Transverse colon (tissue), 4 donors: ENCODE data around the gene RBBP7. TPM values are rescaled to one million over a fixed set of nuclear protein-coding genes. Genes with fewer than 3 reads are reported as not detected.

Experiments
- DNase-seq: peaks from one replicate; pipeline ENCODE4 v3.0.0-alpha.2; 2019
- H3K27ac ChIP-seq, 4 donors: fragments of 200-600 bp; sonication (generic); 2 replicates each; pipeline ENCODE4 v1.5.1; 2016 to 2018; ENCODE audit warnings: inconsistent platforms in 4 of 4
- H3K27me3 ChIP-seq: fragments of 200-600 bp; sonication (generic); 2 replicates; pipeline ENCODE4 v1.5.1; 2017; ENCODE audit warnings: inconsistent platforms
- H3K36me3 ChIP-seq, 4 donors: fragments of 200-600 bp; sonication (generic); 2 replicates each; pipeline ENCODE4 v1.5.1; 2017 to 2019; ENCODE audit warnings: inconsistent platforms in 4 of 4
- H3K4me1 ChIP-seq, 4 donors: fragments of 200-600 bp; sonication (generic); 2 replicates each; pipeline ENCODE4 v1.5.1; 2017 to 2020; ENCODE audit warnings: inconsistent platforms in 4 of 4
- H3K4me3 ChIP-seq, 4 donors: fragments of 200-600 bp; sonication (generic); 1 replicate in 1 of 4; 2 replicates in 3 of 4; pipeline versions ENCODE4 v1.5.1 to v1.6.1; 2017 to 2019; ENCODE audit warnings: inconsistent platforms in 4 of 4
- H3K9me3 ChIP-seq, 2 donors: fragments of 200-600 bp; sonication (generic); 2 replicates each; pipeline ENCODE4 v1.5.1; 2017 to 2019; ENCODE audit warnings: inconsistent platforms in 2 of 2
- EP300 ChIP-seq: sonication (generic); formaldehyde crosslinking; IDR thresholded peaks from one replicate; pipeline ENCODE4 v1.6.1; 2017; ENCODE audit warnings: antibody characterized with exemption, low read depth
- POLR2A ChIP-seq: fragments of 450-650 bp; IDR thresholded peaks from one replicate; pipeline ENCODE4 v1.6.1; 2016; ENCODE audit warnings: antibody characterized with exemption, mild to moderate bottlenecking, moderate library complexity
- POLR2AphosphoS5 ChIP-seq, 3 donors: sonication (generic); formaldehyde crosslinking; IDR thresholded peaks; one replicate each; pipeline ENCODE4 v1.6.1; 2016; ENCODE audit warnings: antibody characterized with exemption in 3 of 3
- WGBS, 2 donors: methylation state at CpG; one replicate each; pipeline ENCODE4 v1.1.5; 2018; ENCODE audit warnings: low coverage in 1 of 2; 5-methylcytosine and 5-hydroxymethylcytosine counted together
- in situ Hi-C, 4 donors: fragments of 200-750 bp; cut with MboI; loops; one replicate each; pipeline versions ENCODE4 v1.15.0 to v1.15.1; 2017; ENCODE audit warnings: low sequenced_read_pairs in 3 of 4, low pct_ligation_motif_present in 1 of 4, low pct_unique_long_range_greater_than_20kb in 1 of 4
- intact Hi-C: fragments of 100-400 bp; cut with DNase I; formaldehyde crosslinking; loops from one replicate; pipeline ENCODE4 v1.15.1; 2023; ENCODE audit warnings: low total_unique reads
- total RNA-seq, 4 donors: library from RNA; depleted of rRNA; stranded (reverse); fragments of >200 nt; gene quantifications; one replicate each; pipeline ENCODE4 v1.1.0, GENCODE V29; 2016
- TF ChIP-seq, protein P1 (sequence below), 5 experiments: fragments of 200-600 bp in 3 of 5; fragments of 450-650 bp in 2 of 5; sonication (generic) in 3 of 5; IDR thresholded peaks; 1 replicate in 2 of 5; 2 replicates in 3 of 5; pipeline ENCODE4 v1.5.1; 2016 to 2017; ENCODE audit warnings: antibody characterized with exemption in 5 of 5, inconsistent platforms in 3 of 5, mild to moderate bottlenecking in 2 of 5, moderate library complexity in 1 of 5

RBBP7 gene
- total RNA-seq, 4 donors from 2014 or later: 32.2 to 67.4 (median 55.2) TPM

DNA sequence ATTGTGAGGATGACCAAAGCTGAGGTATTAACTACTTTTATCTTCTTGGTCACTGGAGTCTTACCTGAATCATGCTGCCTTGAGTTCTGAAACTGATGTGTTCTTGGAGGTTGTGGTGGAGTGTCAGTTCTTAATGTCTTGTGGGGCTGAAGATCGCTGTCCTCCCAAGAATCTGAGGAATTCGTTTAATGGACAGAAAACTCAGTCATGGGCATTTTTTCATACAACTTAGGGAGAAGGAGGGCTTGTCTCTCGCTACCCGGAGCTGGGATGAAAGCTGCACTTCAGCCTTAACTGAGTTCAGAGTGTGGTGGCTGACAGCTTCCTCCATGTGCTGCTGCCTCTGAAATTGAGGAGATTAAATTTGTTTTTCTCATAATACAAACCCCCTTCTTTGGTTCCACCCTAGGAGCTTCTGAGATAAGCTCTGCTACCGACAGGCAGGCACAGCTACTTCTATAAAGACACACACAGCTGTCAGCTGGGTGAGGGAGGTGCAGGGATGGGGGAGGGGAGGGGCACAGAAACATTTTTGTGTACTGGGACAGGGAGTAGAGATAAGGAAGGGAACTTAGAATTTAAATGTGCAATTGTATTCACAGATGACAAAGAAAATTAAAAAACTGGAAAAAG is 30.8 kb downstream of the RBBP7 start:
- no peaks in the 10 kb centered on the region for H3K27me3 ChIP-seq
- peaks cover 0 to 4% (median 0%) of the 10 kb centered on the region in 4 donors for H3K4me1 ChIP-seq
- H3K9me3 ChIP-seq: no peaks in the 10 kb centered on the region
- intact Hi-C loops (no loop called here), in situ Hi-C loops (no loop called here)
- WGBS, 2 donors: 83% methylated on average over 5 of the region's 5 CpGs; no CpG with 5 or more reads in 1 of the 2 donors
- H3K27ac ChIP-seq: peak overlapping the region in 1 of 4 donors; percentile 12
- no peak overlapping the region for H3K4me3 ChIP-seq
- no peak for DNase-seq
- TF ChIP-seq EP300 (no peak), POLR2A (no peak), POLR2AphosphoS5 (IDR thresholded peaks at IDR 0.05) (no peak)
- TF ChIP-seq, protein P1, sequence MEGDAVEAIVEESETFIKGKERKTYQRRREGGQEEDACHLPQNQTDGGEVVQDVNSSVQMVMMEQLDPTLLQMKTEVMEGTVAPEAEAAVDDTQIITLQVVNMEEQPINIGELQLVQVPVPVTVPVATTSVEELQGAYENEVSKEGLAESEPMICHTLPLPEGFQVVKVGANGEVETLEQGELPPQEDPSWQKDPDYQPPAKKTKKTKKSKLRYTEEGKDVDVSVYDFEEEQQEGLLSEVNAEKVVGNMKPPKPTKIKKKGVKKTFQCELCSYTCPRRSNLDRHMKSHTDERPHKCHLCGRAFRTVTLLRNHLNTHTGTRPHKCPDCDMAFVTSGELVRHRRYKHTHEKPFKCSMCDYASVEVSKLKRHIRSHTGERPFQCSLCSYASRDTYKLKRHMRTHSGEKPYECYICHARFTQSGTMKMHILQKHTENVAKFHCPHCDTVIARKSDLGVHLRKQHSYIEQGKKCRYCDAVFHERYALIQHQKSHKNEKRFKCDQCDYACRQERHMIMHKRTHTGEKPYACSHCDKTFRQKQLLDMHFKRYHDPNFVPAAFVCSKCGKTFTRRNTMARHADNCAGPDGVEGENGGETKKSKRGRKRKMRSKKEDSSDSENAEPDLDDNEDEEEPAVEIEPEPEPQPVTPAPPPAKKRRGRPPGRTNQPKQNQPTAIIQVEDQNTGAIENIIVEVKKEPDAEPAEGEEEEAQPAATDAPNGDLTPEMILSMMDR (IDR thresholded peaks at IDR 0.05): no peak
- H3K36me3 ChIP-seq: no peaks in the 10 kb centered on the region

DNA sequence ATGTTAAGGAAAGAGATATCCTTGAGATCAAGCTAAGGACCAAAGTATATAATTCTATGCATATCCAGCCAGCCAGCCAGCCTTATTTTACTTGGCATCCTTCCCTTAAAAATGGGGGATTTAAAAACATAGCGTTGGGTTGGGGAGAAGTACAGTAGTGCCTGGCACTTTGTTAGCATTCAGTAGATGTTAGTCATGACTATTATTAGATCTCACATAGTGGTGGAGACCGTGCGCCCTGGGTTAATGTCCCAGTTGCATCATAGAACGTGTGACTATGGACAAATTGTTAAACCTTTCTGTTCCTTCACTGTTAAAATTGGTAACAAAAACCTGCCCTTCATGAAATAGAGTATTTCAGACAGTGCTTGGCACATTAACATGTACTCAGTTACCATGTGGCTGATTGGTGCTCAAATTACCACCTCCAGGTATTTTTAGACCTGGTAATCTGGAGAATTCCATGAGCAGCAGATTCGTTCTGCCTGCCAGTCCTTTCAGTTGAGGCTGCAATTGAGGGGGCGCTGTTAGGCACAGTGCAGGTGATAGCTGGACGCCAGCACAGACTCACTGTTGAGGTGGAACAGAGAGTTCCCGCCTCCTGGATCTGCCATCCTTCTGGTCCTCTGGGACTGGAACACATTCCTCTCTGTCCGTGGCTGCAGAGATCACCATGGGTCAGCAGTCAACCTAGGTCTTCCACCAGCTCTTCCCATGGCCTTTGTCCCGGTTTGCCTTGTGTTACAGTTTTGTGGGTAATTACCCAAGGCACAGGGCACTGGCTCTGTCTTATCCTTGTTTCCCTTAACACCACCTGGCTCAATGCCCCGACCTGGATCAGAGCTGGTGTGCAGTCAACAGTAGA is 31.7 kb downstream of the RBBP7 start:
- WGBS, 2 donors: 63 to 86% methylated on average over 1 to 11 of the region's 11 CpGs
- Histone ChIP-seq H3K4me1 (peaks cover 0 to 4% (median 0%) of the 10 kb centered on the region in 4 donors), H3K4me3 (no peak overlapping the region), H3K36me3 (no peaks in the 10 kb centered on the region), H3K9me3 (no peaks in the 10 kb centered on the region), H3K27ac (peak overlapping the region in 2 of 4 donors; percentile 14 to 16), H3K27me3 (no peaks in the 10 kb centered on the region)
- DNase-seq: peak; percentile 13
- in situ Hi-C loops (no loop called here), intact Hi-C loops (no loop called here)
- no peak for TF ChIP-seq POLR2AphosphoS5 (IDR thresholded peaks at IDR 0.05)

DNA sequence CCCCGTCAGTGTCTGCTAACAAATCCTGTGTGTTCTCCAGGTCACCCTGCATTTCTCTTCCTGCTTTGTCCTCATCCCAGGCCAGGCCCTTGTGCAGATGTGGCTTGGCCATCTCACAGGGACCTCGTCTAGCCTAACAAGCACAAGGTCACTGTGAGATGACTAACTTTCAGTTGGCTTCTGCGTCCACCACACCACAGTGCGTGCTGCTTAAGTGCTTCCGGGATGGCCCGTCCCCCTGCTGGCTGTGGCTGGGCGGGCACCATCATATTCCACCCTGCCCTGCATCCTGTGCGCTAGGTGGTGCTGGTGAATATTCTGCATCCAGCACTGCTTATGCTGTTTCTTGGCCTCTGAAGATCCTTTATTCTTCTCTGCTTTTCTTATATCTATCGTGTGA is 33.8 kb downstream of the RBBP7 start:
- WGBS, 2 donors: 60 to 87% methylated on average over 1 to 9 of the region's 9 CpGs
- in situ Hi-C loops (no loop called here), intact Hi-C loops (no loop called here)
- H3K9me3 ChIP-seq: no peaks in the 10 kb centered on the region
- TF ChIP-seq, protein P1 (IDR thresholded peaks at IDR 0.05): peak; percentile 14 to 40 (median 31)
- no peak for TF ChIP-seq POLR2A
- H3K4me3 ChIP-seq: no peak overlapping the region
- no peaks in the 10 kb centered on the region for H3K36me3 ChIP-seq
- DNase-seq: peak; percentile 10
- no peaks in the 10 kb centered on the region for H3K27me3 ChIP-seq
- H3K4me1 ChIP-seq: peaks cover 0 to 4% (median 0%) of the 10 kb centered on the region in 4 donors
- no peak overlapping the region for H3K27ac ChIP-seq

DNA sequence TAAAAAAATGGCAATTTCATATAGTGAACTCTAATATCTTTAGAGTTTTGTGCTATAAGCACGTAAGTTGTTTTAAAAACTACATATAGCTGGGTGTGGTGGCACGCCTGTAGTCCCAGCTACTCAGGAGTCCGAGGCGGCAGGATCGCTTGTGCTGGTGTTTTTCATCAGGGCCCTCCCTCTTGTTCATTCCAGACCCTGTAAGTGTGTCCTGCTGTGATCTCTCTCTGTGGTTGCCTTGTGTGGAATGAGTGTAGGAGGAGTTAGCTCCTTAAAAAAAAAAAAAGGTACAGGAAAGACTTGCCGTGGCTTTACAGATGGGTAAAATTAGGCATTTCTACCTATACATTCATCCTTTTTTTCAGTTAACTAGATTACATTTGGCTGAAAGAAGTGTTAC is 35.4 kb downstream of the RBBP7 start:
- no peak for DNase-seq
- no peaks in the 10 kb centered on the region for H3K36me3 ChIP-seq
- TF ChIP-seq POLR2AphosphoS5 (IDR thresholded peaks at IDR 0.05): no peak
- TF ChIP-seq EP300: no peak
- no peak for TF ChIP-seq POLR2A
- TF ChIP-seq, protein P1 (IDR thresholded peaks at IDR 0.05): no peak
- in situ Hi-C loops (no loop called here), intact Hi-C loops (no loop called here)
- H3K27ac ChIP-seq: no peak overlapping the region
- no peaks in the 10 kb centered on the region for H3K27me3 ChIP-seq
- peaks cover 0 to 4% (median 0%) of the 10 kb centered on the region in 4 donors for H3K4me1 ChIP-seq
- 83 to 88% methylated on average over 2 to 6 of the region's 6 CpGs for whole genome bisulfite sequencing, 2 donors
- H3K9me3 ChIP-seq: no peaks in the 10 kb centered on the region
- H3K4me3 ChIP-seq: no peak overlapping the region
